HEK293 (cell line): ENCODE measurements around the gene DOCK3.

ENCODE experiments used
- CTCF ChIA-PET: fragments of 350-600 bp; formaldehyde crosslinking; extraction: SDS; loops from one replicate; lab custom pipeline; 2021; ENCODE audit warnings: antibody characterized with exemption; lab: Yijun Ruan, JAX
- POLR2A ChIA-PET: fragments of 300-600 bp; formaldehyde crosslinking; extraction: SDS; loops from one replicate; lab custom pipeline; 2020; ENCODE audit warnings: antibody characterized with exemption, inconsistent platforms; lab: Yijun Ruan, JAX
- H3K27ac ChIP-seq: fragments of 200-500 bp; sonication (Bioruptor generic); 2 replicates; pipeline ENCODE4 v1.5.1; 2014; ENCODE audit warnings: low read depth, low read length, control low read depth, inconsistent platforms; ENCODE audit errors: extremely low read depth
- H3K36me3 ChIP-seq, 2 experiments: fragments of 200-500 bp in 1 of 2; sonication (Bioruptor generic) in 1 of 2; 1 replicate in 1 of 2; 2 replicates in 1 of 2; pipeline ENCODE4 v1.5.1; 2014 to 2017; ENCODE audit warnings: inconsistent platforms in 2 of 2, low read length in 2 of 2; ENCODE audit not compliant: control insufficient read depth in 2 of 2, insufficient read depth in 1 of 2
- H3K4me1 ChIP-seq: fragments of 200-500 bp; sonication (Bioruptor generic); 2 replicates; pipeline ENCODE4 v1.5.1; 2014; ENCODE audit warnings: mild to moderate bottlenecking, low read length, inconsistent platforms; ENCODE audit not compliant: control insufficient read depth, insufficient read depth
- H3K4me3 ChIP-seq: 2 replicates; pipeline ENCODE4 v1.5.1; 2011; ENCODE audit warnings: low read depth, mild to moderate bottlenecking, control low read depth, low read length, moderate library complexity
- H3K9me3 ChIP-seq: fragments of 200-500 bp; sonication (Bioruptor generic); 2 replicates; pipeline ENCODE4 v1.5.1; 2014; ENCODE audit warnings: low read depth, low read length, inconsistent platforms; ENCODE audit not compliant: control insufficient read depth, insufficient read depth
- FEZF1 ChIP-seq: fragments of 450-650 bp; formaldehyde crosslinking; IDR thresholded peaks from 2 replicates; pipeline ENCODE4 v1.5.1; 2016; ENCODE audit warnings: missing biosample characterization, missing genetic modification characterization
- MYNN ChIP-seq: fragments of 450-650 bp; formaldehyde crosslinking; IDR thresholded peaks from 2 replicates; pipeline ENCODE4 v1.5.1; 2016; ENCODE audit warnings: missing biosample characterization, missing genetic modification characterization, borderline replicate concordance
- ZBTB1 ChIP-seq: fragments of 450-650 bp; formaldehyde crosslinking; IDR thresholded peaks from 2 replicates; pipeline ENCODE4 v1.5.1; 2016; ENCODE audit warnings: missing biosample characterization, missing genetic modification characterization
- ZBTB11 ChIP-seq: fragments of 450-650 bp; formaldehyde crosslinking; conservative IDR thresholded peaks from 2 replicates; pipeline ENCODE4 v1.5.1; 2016; ENCODE audit warnings: low read depth, missing biosample characterization, missing genetic modification characterization
- ZBTB6 ChIP-seq: fragments of 450-650 bp; formaldehyde crosslinking; IDR thresholded peaks from 2 replicates; pipeline ENCODE4 v1.5.1; 2017; ENCODE audit warnings: missing biosample characterization, missing genetic modification characterization
- ZEB2 ChIP-seq: fragments of 450-650 bp; formaldehyde crosslinking; IDR thresholded peaks from 2 replicates; pipeline ENCODE4 v1.5.1; 2016; ENCODE audit warnings: missing biosample characterization, missing genetic modification characterization
- ZFP37 ChIP-seq: fragments of 450-650 bp; formaldehyde crosslinking; IDR thresholded peaks from 2 replicates; pipeline ENCODE4 v1.5.1; 2016; ENCODE audit warnings: missing biosample characterization, missing genetic modification characterization
- ZNF169 ChIP-seq: fragments of 450-650 bp; formaldehyde crosslinking; IDR thresholded peaks from 2 replicates; pipeline ENCODE4 v1.5.1; 2016; ENCODE audit warnings: missing biosample characterization, missing genetic modification characterization
- ZNF211 ChIP-seq: fragments of 450-650 bp; formaldehyde crosslinking; IDR thresholded peaks from 2 replicates; pipeline ENCODE4 v1.5.1; 2016; ENCODE audit warnings: low read depth, missing biosample characterization, missing genetic modification characterization
- ZNF221 ChIP-seq: fragments of 450-650 bp; formaldehyde crosslinking; IDR thresholded peaks from 2 replicates; pipeline ENCODE4 v1.5.1; 2017; ENCODE audit warnings: missing biosample characterization, missing genetic modification characterization, borderline replicate concordance
- ZNF23 ChIP-seq: fragments of 450-650 bp; formaldehyde crosslinking; IDR thresholded peaks from 2 replicates; pipeline ENCODE4 v1.5.1; 2016; ENCODE audit warnings: missing biosample characterization, missing genetic modification characterization, borderline replicate concordance
- ZNF341 ChIP-seq: fragments of 450-650 bp; formaldehyde crosslinking; IDR thresholded peaks from 2 replicates; pipeline ENCODE4; 2016; ENCODE audit warnings: low read depth, missing biosample characterization, missing genetic modification characterization
- ZNF350 ChIP-seq: fragments of 450-650 bp; formaldehyde crosslinking; IDR thresholded peaks from 2 replicates; pipeline ENCODE4 v1.5.0; 2017; ENCODE audit warnings: missing biosample characterization, mild to moderate bottlenecking, missing genetic modification characterization
- ZNF398 ChIP-seq: fragments of 450-650 bp; formaldehyde crosslinking; IDR thresholded peaks from 2 replicates; pipeline ENCODE4 v1.5.1; 2017; ENCODE audit warnings: missing biosample characterization, missing genetic modification characterization
- ZNF449 ChIP-seq: fragments of 450-650 bp; formaldehyde crosslinking; IDR thresholded peaks from 2 replicates; pipeline ENCODE4 v1.5.1; 2017; ENCODE audit warnings: missing biosample characterization, mild to moderate bottlenecking, missing genetic modification characterization, moderate library complexity
- ZNF513 ChIP-seq: fragments of 450-650 bp; IDR thresholded peaks from 2 replicates; pipeline ENCODE4 v1.5.1; 2018; ENCODE audit warnings: missing biosample characterization, missing genetic modification characterization
- ZNF580 ChIP-seq: fragments of 450-650 bp; formaldehyde crosslinking; IDR thresholded peaks from 2 replicates; pipeline ENCODE4 v1.5.1; 2016; ENCODE audit warnings: missing biosample characterization, missing genetic modification characterization
- ZNF585B ChIP-seq: fragments of 450-650 bp; formaldehyde crosslinking; IDR thresholded peaks from 2 replicates; pipeline ENCODE4 v1.5.1; 2016; ENCODE audit warnings: missing biosample characterization, missing genetic modification characterization
- ZNF76 ChIP-seq: fragments of 450-650 bp; formaldehyde crosslinking; IDR thresholded peaks from 2 replicates; pipeline ENCODE4; 2016; ENCODE audit warnings: low read depth, missing biosample characterization, missing genetic modification characterization, borderline replicate concordance
- ZNF791 ChIP-seq: fragments of 450-650 bp; formaldehyde crosslinking; IDR thresholded peaks from 2 replicates; pipeline ENCODE4 v1.5.1; 2016; ENCODE audit warnings: missing biosample characterization, missing genetic modification characterization
- TF ChIP-seq, protein P1 (sequence below): fragments of 450-650 bp; formaldehyde crosslinking; IDR thresholded peaks from 2 replicates; pipeline ENCODE4 v1.5.1; 2017; ENCODE audit warnings: missing biosample characterization, missing genetic modification characterization

Gene DOCK3

GRCh38 chr3:50657816-50658215, 16.9 kb upstream of the DOCK3 start:
- CTCF ChIA-PET, result interaction anchor here (1.0 kb wide), 1 partner anchor 42 kb away, joined by 4 read pairs; no protein-coding TSS in a partner anchor
- TF ChIP-seq ZNF76, result no peak

DNA sequence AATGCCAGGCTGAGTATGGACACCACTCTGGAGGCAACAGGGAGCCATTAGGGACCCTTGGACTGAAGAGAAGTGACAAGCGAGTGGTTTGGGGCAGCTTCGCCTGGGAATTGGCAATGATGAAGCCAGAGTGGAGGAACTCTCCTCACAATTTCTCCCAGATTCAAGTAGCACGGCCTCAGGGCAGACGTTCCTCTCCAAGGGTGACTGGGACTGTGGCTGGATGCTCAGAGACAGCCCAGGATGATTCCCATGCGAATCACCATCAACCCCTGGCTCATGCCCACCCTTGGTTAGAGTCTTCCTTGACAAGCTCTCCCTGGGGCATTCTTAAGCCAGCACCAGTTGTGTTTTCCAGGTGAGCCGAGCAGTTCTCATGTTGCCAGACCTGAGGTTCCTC, 16.3 kb upstream of the DOCK3 start:
- H3K4me1 ChIP-seq, result no peaks in the 10 kb centered on the region
- no peak overlapping the region for H3K4me3 ChIP-seq
- CTCF ChIA-PET, result no interaction called here
- TF ChIP-seq ZBTB11 (tag by site-specific recombination) (no peak), ZNF398 (tag by site-specific recombination) (no peak), ZNF585B (tag by site-specific recombination) (no peak), ZNF211 (no peak), ZNF580 (tag by site-specific recombination) (no peak), ZFP37 (tag by site-specific recombination) (no peak), ZNF221 (no peak), ZEB2 (tag by site-specific recombination) (no peak), ZBTB1 (no peak), MYNN (tag by site-specific recombination) (no peak), ZNF350 (tag by site-specific recombination) (no peak), ZNF449 (tag by site-specific recombination) (no peak), ZNF791 (tag by site-specific recombination) (no peak), FEZF1 (tag by site-specific recombination) (no peak), ZBTB6 (tag by site-specific recombination) (no peak), ZNF513 (tag by site-specific recombination) (no peak), ZNF23 (tag by site-specific recombination) (no peak), ZNF341 (no peak), ZNF169 (tag by site-specific recombination) (no peak)
- TF ChIP-seq, protein P1, sequence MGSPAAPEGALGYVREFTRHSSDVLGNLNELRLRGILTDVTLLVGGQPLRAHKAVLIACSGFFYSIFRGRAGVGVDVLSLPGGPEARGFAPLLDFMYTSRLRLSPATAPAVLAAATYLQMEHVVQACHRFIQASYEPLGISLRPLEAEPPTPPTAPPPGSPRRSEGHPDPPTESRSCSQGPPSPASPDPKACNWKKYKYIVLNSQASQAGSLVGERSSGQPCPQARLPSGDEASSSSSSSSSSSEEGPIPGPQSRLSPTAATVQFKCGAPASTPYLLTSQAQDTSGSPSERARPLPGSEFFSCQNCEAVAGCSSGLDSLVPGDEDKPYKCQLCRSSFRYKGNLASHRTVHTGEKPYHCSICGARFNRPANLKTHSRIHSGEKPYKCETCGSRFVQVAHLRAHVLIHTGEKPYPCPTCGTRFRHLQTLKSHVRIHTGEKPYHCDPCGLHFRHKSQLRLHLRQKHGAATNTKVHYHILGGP, result no peak
- TF ChIP-seq, all 188 proteins: peak for 0
- POLR2A ChIA-PET, result no interaction called here
- no peaks in the 10 kb centered on the region for H3K36me3 ChIP-seq
- no peak overlapping the region for H3K27ac ChIP-seq
- H3K9me3 ChIP-seq, result no peaks in the 10 kb centered on the region

More at GRCh38 chr3:50657816-50658215, 16.9 kb upstream of the DOCK3 start:
- Histone ChIP-seq H3K36me3 (no peaks in the 10 kb centered on the region), H3K4me1 (no peaks in the 10 kb centered on the region), H3K27ac (no peak overlapping the region), H3K9me3 (no peaks in the 10 kb centered on the region), H3K4me3 (no peak overlapping the region)
- POLR2A ChIA-PET, result no interaction called here
